GM04503 (cell line): ENCODE measurements around the gene ARHGEF3.

Experiments
- DNase-seq: peaks from one replicate; pipeline ENCODE4 v3.0.0-alpha.2; 2012; ENCODE audit warnings: low read depth

Gene ARHGEF3

GRCh38 chr3:56680054-56680580 is 121.6 kb downstream of the ARHGEF3 start:
- DNase-seq, result no peak
